Right renal cortex interstitium (tissue), 3 donors: ENCODE data around the gene LRRIQ3. TPM values are rescaled to one million over a fixed set of nuclear protein-coding genes. Genes with fewer than 3 reads are reported as not detected.
"Not testable (repeated sequence)": the region's sequence is repeated elsewhere in the genome, so short reads cannot be mapped to it uniquely, and the experiment has no call there.

ENCODE experiments used
- DNase-seq, 3 donors: peaks; one replicate each; pipeline ENCODE4 v3.0.0-alpha.2; 2013; ENCODE audit warnings: low read depth in 3 of 3, low spot score in 2 of 3
- polyA plus RNA-seq, 3 donors: library from polyadenylated mRNA; unstranded; fragments of 120-200 nt; gene quantifications; one replicate each; pipeline ENCODE4 v1.2.1, GENCODE V29; 2013; ENCODE audit not compliant: insufficient read length in 3 of 3

Gene LRRIQ3, protein sequence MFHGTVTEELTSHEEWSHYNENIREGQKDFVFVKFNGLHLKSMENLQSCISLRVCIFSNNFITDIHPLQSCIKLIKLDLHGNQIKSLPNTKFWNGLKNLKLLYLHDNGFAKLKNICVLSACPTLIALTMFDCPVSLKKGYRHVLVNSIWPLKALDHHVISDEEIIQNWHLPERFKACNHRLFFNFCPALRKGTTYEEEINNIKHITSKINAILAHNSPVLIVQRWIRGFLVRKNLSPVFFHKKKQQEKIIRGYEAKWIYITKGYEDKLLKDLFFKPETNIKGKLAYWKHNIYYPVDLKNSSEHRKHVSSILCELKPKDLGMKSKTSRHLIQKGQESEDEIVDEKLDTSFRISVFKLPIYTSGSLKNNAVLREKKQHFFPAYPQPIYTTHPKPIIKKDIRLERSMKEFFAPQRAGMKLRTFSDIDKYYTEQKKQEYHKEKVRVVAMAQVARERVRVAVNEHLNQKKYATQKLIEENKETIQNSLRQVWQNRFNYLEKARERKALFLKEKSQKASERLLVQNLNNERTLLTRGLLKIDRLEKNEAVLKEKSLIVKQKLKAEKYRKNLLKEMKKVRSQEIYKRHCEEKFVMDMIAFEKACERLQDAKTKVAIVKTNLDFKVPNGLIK
- polyA plus RNA-seq, result 1 to 10 TPM; 3.6 to 4.7 (median 4.5) TPM

DNA sequence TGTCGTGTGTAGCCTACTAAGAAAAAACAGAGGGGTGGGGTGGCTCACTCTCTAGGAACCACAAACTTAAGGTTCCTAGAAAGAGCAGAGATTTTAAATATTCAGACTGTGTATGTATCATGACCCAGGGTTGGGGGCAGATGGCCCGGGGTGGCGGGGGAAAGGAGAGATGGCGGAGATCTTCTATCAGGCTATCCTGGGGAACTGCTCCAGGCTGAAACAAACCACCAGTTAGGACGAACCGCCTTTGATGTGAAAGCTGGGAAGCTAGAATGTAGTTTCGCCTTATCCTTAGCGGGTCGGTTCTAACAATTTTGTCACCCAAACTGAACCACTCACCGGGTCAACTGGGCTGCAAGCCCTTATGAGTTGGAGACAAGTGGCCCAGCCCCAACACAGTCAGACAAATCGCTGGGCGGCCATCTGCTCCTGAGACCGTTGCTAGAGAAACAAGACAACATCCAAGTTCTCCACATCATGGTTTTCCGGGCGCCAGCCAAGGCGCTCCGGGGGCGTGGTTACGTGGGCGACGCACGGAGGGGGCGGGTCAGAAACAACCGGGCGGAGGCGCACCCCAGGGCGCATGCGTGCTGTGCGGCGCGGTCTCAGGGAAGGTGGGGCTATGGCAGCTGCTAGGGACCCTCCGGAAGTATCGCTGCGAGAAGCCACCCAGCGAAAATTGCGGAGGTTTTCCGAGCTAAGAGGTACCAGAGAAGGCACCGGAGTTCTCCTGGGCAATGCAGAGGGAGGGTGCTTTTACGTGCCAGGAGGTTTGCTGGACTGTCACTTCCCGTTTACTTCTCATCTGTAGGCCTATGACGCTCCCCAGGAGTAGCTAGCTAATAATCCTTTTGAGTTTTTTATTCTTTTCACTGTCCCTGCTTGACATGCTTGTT, at the start of gene LRRIQ3, which contains the start of gene FPGT:
Gene LRRIQ3 (minus strand): TSS at position 520 of the 896 bp plus-strand sequence. CDS start 14,492 bp downstream, outside the sequence.
Gene FPGT (plus strand): TSS at position 586 of the 896 bp plus-strand sequence. CDS start 37 bp downstream, at position 623.
- DNase-seq, result peak; percentile 92 to 93 (median 92)

DNA sequence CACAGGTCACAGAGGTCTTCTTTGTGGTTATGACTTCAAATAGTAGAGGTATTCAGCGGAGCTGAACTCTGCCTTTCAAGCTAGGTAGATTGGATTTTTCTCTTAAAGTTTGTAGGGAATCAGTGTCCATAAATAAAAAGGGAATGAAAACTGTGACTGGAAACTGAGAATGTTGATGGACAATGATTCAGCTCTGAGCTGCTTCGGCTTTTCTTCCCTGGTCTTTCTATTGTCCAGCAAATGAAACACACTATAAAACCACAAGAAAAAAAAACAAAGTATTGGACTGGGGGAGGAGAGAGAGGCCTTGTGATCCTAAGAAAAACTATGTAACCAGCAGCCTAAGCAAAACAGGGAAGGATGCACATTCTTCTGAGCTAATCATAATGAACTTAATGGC, 48.3 kb upstream of the LRRIQ3 start:
- no peak for DNase-seq

DNA sequence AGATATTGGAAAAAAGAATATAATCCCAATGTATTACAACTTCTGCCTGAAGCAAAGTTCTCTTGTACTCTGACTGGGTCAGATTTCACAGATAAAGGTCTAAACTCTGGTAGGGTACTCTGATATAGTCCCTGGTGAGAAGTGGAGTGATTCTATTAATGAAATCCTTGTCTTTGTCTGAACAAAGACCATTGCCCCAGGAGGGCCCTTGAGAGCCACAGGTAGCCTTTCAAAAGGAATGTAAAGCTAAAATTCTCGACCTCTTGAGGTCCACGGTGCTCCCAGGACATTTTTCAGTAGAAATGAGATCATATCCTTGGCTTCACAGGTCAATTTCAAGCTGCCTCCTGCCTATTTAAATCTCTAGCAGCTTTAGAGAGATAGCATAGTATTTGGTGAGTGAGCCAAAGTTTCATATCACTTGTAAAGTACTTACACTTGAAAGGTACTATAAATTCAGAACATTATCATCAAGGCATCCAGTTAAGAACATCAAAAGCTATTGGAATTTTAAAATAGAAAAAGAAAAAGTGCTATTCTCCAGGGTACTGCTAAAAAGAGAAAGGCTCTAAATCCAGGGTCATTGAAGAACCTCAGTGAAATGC, 47.3 kb upstream of the LRRIQ3 start:
- DNase-seq, result no peak

DNA sequence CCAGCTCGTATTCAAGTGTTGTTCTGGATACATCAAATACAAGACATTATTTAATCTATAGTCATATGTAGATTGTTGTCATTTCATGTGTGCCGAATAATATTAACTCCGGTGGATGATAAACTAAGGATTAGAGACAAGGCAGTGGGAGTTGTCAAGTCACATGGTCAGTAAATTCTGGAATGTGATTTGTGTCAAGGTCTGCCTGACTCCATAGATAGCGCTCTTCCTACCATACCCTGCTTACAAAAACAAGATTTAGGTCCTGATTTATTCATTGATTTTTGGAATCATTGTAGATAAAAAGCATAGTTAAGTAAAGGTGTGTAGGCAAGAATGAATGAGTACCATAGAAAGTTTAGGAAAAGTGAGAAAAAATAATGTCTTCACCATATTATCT, 39.8 kb upstream of the LRRIQ3 start:
- DNase-seq, result no peak

DNA sequence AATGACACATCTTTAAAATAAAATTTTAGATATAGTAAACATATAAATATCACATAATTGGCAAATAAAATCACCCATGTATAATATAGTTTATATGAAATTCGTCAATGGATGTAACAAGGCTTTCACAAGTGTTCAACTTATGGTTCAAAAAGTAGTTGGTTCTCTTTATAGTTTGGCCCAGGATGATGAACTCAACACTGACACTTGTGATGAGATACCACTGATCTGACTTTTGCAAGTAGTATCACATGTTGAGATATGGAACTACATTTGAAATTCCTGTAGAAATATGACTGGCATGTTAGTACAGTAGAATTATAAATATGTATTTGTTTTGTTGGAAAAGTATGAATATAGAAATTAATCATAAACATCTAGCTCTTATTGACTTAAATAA, 39.1 kb upstream of the LRRIQ3 start:
- no peak for DNase-seq

DNA sequence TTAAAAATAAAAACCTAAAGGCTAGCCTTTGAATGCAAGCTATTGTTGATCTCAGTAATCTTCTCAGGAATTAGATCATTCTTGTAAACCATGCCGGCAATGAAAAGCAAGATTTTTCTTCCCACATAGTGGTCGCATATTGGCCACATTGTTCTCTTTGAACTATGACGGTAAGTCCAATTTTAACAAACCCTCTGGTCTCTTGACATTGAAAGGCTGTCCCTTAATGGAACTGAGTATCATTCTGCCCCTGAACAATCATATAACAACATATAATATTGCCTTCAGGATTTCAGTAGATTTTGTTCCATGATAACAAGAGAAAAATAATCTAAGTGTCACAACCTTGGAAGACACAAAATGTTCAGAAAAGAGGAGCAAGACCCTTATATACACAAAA, 38.5 kb upstream of the LRRIQ3 start:
- no peak for DNase-seq

DNA sequence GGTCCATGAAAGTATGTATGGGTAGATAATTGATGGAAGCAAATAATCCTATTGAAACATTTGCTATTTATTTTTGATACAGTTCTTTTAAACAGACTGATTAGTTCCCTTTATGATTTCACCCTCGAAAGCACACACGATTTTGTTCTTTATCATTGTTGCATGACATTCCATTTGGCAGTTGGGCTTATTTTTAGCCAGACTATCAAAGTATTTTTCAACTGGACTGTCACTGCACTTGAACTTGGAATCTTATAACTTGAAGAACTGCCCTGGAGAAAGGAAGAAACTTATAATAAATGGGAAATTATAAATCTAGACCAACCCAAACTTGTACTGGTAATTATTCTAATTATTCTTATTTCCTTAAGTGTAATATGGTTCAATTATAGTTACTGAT, 37.2 kb upstream of the LRRIQ3 start, which contains the start of gene TNNI3K:
Gene TNNI3K (plus strand): TSS at position 235 of the 400 bp plus-strand sequence. CDS start 65 bp downstream, at position 300.
- DNase-seq, result no peak

DNA sequence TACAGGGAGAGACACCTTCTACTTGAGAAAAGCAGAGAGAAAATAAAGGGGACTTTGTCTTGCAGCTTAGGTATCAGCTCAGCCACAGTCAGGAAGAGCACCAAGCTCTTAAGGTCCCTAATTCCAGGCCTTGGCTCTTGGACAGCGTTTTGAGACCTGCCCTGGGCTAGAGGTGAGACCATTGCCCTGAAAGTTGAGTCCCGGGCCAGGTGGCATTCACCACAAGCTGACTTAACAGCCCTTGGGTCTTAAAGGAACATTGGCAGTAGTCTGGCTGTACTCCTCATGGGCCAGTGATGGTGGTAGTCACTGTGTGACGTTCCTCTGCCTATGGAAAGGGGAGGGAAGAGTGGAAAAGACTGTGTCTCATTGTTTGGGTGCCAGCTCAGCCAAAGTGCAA, 25.5 kb upstream of the LRRIQ3 start:
- no peak for DNase-seq

DNA sequence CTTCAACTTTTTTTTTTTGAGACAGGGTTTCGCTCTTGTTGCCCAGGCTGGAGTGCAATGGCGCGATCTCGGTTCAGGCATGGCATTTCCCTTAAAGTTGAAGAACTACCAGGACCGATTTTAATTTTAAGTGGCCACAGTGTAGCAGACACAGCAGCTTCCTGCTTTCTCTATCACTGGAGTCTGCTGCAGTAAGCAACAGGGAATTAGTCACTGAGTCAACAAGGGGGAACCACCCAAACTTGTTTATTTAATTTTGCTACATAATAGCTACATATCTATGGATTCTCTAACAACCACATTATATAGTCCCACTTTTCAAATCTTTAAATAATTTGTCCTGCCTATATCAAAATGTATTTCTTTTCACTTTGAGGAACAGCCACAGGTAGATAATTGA, 24.7 kb upstream of the LRRIQ3 start:
- no peak for DNase-seq

DNA sequence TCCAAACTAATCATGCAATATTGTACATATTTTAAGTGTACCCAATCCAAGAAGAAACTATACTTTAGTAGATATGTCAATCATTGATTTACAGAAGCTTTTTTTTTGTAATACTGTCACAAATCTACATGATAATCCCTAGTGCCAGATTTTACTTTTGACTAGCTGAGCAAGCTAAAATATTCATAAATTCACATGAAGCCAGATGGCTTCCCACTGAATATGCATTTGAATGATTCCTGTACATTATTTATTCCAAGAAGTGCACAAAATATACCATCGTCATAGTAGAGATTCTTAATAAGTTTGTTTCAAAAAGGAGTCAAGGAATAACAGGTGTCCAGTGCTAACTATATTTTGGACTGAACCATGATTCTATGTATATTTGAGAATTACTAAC, 17.3 kb upstream of the LRRIQ3 start:
- DNase-seq, result no peak

DNA sequence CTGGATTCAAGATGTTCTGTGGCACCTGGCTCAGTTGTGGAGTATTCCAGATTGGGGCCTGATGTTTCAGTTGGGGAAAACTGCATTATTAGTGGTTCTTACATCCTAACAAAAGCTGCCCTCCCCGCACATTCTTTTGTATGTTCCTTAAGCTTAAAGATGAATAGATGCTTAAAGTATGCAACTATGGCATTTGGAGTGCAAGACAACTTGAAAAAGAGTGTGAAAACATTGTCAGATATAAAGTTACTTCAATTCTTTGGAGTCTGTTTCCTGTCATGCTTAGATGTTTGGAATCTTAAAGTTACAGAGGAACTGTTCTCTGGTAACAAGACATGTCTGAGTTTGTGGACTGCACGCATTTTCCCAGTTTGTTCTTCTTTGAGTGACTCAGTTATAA, 7.3 kb upstream of the LRRIQ3 start:
- no peak for DNase-seq

DNA sequence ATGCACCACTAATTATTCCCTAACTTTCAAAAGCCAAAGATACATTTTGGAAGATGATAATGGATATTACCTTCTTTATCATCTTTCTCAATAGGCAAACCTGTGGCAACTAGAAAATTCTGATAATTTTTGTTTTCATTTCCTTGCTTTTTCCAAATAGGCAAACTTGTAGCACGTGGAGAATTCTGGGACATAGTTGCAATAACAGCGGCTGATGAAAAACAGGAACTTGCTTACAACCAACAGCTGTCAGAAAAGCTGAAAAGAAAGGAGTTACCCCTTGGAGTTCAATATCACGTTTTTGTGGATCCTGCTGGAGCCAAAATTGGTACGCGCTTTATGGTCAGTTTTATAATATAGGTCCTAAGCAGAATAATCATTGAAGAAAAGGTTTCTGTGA, 1.5 kb upstream of the LRRIQ3 start:
- no peak for DNase-seq

DNA sequence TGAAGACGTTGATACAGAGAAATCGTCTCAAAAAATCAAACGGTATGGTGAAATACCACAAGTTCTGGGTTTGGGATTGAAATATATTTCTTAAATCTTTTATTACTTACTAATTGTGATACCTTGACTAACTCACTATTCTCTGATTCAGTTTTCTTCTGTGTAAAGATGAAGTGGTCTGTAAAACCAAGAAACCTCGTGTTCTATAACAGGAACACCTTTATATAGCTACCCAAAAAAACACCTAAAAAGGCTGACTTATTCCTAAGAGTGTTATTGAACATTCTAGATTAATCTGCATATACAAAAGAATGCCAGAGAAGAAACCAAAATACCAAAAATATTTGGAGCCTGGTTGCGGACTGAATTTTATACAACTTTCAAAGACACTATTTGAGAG, 721 bp downstream of the LRRIQ3 start:
- no peak for DNase-seq

DNA sequence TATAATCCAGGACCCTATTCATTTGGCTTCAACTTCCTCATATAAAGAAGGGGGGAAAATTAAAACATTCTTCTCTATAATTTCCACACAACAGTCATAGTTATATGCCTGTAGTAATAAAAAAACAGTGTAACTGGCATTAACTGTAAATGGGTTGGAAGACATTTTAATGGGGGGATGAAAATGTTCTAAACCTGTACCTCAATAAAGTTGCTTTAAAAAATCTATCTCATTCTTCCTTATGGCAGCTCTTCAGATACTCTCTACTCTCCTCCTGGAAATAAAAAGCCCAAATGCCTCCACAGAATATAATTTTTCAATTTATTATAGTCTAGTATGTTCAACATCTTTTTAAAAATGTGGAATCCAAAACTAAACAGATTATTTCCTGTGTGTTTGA, 2.6 kb downstream of the LRRIQ3 start:
- no peak for DNase-seq

DNA sequence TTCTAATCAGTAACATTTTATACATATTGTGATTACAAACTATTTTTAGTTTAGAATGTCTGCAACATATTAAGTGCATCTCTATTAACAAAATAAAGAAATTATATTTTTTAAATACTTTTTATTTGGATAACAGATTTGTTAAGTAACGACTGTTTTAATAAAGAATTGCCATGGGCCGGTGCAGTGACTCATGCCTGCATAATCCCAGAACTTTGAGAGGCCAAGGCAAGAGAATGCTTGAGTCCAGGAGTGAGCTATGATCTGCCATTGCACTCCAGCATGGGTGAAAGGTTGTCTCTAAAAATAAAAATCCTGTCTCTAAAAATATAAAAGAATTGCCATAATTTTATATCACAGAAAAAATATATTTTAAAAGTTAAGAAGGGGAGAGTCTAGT, 4.1 kb downstream of the LRRIQ3 start:
- no peak for DNase-seq

DNA sequence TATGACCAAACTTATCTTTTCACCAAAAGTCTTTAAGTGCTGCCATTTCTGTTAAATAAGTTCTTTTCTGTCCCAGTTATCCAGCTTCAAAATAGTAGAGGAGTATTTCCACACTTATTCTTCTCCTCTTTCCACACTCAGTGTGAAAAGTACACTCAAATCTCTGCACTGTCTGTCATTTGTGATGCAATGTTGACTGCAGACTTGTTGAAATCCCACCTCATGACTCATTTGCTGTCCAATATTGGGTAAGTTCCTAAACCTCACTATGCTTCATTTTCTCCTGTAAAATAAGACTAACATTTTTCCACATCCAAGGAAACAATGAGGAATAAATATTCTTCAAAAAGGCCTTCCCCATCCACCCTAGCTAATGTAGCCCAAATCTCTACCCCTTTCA, 17.5 kb downstream of the LRRIQ3 start:
- no peak for DNase-seq

DNA sequence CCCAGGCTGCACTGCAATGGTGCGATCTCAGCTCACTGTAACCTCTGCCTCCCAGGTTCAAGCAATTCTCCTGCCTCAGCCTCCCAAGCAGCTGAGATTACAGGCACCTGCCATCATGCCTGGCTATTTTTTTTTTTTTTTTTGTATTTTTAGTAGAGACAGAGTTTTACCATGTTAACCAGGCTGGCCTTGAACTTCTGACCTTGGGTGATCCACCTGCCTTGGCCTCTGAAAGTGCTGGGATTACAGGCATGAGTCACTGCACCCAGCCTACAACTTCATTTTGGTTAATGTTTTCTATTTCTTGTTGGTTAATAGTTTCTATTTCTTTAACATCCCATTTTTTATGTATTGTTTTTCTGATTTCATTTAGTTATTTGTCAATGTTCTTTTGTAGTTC, 23.6 kb downstream of the LRRIQ3 start:
- DNase-seq, result not testable (repeated sequence)

DNA sequence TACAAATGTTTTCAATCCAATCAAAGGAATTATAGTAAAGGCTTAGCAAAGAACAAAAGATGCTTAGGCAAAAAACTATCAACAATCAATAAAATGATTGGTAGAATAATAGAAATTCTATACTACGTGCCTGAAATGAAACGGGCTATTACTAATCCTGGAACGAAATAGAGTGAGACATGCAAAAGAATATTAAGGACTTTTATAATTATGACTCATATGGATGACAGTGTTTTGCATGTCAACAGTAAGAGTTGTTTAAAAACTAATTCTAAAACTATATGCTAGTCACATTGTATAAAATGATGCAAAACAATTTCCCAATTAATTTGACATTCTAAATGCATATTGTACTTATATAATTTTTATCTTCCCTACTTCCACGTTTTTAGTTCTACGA, 35.6 kb downstream of the LRRIQ3 start:
- no peak for DNase-seq

DNA sequence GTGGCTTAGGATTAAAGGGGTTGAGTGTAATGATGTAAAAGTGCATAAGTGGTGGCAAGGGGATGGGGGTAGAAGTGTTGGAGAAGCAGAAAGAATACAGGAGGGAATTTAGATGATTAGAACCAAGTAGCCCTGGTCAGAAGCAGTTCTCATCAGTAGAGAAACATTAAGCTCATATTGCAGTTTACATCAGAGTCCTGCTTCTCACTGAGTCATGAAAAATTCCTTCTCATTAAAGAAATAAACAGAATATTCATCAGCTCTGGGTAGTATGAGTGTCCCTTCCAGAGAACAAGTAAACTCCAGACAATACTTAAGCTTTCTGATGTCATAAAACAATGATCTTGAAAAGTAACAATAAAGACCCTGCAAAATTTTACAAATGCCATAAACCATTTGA, 36.5 kb downstream of the LRRIQ3 start:
- no peak for DNase-seq

DNA sequence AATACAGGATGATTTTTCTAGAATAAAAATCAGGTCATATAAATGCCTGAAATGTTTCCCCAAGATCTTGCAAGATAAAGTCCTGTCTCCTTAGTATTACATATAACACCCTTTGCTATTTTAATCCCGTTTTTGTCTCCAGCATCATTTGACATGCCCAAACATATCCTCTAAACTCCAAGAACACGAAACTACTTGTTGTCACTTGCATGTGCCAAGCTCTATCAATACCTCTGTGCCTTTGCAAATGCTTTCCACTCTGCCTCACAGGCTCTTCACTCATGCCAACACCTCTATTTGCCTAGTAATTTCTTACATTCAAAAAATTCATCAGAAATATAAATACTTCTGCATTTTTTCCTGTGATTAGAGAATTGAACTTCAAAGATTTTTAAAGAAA, 37.9 kb downstream of the LRRIQ3 start:
- no peak for DNase-seq

DNA sequence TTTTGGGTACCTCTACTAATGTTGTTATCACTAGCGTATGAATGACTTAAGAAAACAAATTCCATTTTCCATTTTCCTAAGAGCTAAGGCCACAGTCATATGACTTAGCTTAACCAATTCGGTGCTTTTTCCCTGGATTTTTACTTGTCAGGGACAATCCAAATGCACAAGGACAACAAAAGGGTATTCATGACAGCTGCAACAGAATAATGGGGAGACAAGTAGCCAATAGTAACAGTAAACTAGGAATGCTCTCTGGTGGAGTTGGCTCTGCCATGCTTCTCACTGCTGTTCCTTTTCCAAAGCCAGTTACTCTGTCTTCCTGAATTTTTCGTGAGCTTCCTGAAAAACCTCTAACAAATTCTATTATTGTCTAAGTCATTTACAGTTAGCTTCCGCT, 52.9 kb downstream of the LRRIQ3 start:
- DNase-seq, result no peak
